Epidermal melanocyte (primary cell): ENCODE measurements around the gene ZBTB22.
"Not testable (repeated sequence)": the region's sequence is repeated elsewhere in the genome, so short reads cannot be mapped to it uniquely, and the experiment has no call there.

Experiments
- DNase-seq: peaks from one replicate; pipeline ENCODE4 v3.0.0; 2011; ENCODE audit warnings: low spot score; ENCODE audit not compliant: insufficient read length

The ZBTB22 gene

DNA sequence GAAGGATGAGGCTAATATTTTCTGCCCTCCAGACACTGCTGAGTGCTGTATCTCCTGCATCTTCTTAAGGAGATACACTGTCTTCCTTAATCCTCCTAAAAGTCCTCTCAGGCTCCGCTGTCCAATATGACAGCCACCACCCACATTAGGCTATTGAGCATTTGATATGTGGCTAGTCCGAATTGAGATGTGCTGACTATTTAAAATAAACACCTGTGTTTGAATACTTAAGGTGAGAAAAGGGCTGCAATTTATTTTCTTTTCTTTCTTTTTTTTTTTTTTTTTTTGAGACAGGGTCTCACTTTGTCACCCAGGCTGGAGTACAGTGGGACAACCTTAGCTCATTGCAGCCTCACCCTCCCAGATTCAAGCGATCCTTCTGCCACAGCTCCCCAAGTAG, 15.7 kb downstream of the ZBTB22 start:
- DNase-seq, result no peak

DNA sequence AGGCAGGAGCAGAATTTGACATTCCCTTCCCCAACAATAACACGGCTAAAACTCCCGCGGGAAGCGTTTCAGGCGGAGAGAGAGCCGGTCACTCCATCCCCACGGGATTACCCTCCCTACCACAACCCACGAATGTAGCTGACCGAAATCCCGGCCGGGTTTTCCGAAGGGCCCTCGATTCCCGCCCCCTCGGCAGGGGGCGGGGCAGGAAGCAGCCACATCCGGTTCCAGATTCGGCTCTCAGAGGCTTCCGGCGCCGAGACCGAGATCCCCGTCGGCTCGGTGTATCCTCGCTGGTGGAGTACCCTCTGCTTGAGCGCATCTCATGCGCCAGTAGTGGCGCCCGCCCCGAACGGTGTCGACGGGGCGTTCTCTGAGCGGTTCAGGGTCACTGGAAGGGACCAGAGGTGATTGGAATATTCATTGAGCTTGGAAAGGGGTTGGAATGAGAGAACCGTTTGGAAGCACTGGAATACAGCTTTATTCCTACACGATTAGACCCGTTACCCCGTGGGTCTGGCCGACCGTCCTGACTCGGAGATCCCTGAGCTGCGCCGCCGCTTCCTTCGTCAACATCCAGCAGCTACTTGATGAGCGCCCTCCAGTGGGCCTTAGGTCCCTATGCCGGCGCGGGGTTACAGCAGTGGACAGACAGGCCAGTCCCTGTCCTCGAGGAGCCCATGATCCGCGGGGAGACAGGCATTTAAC, 18.2 kb downstream of the ZBTB22 start:
- DNase-seq, result peak; percentile 88

DNA sequence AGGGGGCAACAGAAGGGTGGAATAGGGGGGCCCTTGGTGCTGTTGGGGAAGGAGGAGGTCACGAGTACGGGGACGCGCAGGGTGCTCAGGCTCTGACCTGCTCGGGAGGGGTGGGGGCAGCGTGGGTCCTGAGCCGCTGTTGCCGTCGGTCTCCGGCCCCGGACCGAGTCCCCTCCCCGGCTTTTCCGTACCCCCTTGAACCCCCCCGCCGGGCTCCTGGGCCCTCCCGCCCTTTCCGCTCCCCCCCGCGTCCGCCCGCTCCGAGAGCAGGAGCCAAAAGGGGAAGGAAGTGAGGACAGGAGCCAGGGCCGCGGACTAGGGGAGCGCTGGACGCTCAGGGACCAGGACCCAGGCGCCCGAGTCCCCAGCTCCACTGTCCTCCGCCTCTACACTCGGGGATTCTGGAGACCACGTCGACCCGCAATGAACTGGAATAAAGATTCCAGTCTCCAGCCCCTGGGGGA, 18.7 kb downstream of the ZBTB22 start, which contains the start of gene RGL2:
Gene RGL2 (minus strand): TSS at position 170 of the 464 bp plus-strand sequence. CDS start 332 bp downstream, outside the sequence.
- no peak for DNase-seq

DNA sequence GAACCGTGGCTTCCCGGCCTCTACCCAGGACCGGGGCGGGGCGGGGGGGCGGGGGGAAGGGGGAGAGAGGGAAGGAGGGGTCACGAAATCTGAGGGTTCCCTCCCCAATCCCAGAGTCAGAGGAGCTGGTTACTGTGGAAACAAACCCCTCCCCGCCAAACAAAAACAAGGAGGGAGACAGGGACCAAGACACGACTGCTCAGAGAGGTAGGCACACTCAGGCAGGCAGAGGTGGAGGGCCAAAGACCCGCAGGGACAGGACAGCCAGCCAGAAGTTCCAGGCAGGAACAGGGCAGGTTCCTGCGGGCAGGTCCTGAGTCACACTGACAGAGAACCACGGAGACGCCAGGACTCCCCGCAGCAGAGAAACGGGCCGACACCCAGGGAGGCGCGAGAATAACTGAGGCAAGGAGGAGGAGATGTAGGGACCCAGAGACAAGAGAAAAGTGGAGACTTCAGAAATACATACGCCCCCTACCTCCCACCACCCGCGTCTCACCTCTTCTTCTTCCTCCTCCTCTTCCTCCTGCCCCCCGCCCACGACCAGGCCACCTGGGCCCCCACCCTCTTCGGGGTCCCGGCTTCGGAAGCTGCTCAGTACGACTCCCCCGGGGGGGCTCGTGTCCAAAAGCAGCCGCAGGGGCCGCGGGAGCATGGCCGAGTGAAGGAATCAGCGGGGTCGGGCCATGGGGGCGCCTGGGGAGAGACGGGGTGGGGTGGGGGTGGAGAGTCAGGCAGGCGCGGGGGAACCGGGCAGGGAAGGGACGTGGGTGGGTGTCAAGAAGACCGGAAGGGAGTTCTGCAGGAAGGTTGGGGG, 19.4 kb downstream of the ZBTB22 start:
- DNase-seq, result peak; percentile 74

DNA sequence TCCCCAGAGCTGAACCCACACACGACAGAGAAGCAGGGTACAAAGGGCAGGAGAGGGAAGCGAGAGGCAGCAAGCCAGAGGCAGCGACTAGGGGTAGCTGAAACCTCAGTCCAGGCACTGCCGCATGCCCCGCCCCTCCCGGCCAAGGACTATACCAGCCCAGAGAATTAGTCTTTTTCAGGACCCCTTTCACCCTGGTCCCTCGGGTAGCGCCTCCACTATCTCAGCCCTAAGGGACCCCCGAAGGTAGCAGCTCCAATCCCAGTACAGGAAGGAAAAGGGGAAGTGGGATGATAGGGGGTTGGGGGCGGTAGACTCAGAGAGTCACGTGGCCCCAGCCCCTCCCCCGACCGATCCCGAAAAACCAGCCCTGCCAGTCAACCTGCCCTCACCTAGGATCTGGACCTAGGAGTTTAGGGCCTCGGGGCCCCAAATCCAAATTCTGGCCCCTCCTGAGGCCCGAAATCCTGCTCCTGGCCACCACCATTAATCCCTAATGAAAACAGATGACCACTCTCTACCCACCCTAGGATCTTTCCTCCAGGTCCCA, 20.1 kb downstream of the ZBTB22 start:
- no peak for DNase-seq

DNA sequence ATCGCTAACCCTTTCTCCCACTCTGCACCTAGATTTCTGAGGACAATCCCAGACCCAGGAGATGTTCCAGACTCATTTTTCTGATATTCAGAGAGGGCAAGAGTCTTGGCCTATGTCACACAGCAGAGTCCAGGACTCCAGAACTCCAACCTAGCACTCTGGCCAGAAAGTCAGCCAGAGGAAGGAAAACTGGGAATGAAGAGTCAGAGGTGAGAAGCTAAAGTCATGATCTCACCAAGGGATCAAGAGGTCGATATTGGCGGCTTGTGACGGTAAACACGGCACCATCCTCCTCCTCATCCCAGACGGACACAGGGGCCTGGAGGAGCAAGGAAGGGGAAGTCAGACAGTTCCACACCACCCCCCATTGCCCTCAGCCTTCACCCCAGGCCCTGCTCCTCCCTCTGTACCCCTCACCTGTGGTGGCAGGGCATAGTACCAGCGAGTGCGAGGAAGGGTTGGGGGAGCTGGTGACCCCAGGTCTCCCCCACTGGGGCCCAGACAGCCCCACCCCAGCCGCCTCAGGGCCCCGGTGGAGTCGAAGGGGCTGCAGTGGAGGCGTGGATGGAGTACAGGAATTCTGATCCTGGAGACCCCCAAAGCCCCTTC, 20.6 kb downstream of the ZBTB22 start:
- no peak for DNase-seq

DNA sequence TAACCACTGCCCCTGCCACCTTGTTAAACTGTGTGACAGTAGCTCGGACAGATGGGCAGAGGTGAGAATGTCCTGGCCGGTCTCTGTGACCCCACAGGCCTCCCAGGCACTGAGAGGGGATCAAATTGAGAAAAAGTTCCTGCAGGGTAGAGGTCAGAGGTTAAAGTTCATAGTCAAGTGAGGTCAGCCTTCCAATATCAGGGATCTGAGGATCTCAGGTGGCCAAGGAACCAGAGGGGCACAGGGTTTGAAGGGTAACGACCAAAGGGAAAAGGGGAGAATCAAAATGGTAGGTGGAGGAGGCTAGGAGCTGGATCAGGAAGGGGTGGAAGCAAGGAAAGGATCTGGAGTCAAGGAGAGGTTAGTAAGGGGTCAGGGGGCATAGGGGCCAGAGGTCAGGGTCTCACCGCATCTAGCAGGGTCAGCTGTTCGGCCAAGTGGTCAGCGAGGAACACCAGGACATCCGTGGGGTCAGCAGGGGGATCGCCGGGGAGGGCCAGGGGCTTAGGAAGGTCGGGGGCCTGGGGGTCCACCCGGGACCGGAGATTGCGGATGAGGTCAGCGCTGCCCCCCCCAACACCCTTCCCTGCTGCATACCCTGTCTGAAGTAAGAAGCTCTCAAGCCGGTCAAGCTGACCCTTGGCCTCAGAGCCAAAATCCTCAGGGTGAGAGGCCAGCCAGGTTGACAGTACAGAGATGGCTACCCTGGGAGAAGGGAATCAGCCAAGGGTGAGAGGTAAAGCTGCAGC, 21.7 kb downstream of the ZBTB22 start:
- no peak for DNase-seq

DNA sequence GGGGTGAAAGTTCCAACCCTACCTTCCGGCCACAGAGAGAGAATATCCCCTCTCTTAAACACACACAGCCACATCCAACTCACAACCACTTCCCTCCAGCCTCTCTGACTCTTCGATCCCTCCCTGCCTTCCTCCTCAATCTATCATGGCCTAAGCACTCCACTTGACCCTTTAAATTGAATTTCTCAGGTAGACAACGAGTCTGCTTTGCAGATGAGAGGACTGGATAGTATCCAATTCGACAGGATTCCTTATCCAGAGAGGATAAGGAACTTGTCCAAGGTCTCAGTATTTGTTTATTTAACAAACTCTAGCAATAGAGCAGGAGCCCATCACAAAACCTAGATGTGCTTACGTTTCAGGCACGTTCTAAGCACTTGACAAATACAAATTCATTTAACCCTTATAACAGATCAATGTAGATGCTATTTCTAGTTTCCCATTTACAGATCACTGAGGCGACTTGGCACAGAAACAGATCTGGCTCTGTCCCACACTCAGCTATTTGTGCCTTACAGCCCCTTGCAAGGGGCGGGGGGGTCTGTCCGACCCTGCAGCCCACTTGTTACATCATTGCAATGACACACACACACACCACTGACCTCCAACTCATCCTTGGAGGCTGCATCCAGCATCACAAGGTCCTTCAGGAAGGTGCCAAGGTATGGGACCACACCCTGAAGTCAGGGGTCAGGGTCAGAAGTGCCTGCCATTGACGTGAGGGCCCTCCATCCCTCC, 23.3 kb downstream of the ZBTB22 start:
- no peak for DNase-seq

DNA sequence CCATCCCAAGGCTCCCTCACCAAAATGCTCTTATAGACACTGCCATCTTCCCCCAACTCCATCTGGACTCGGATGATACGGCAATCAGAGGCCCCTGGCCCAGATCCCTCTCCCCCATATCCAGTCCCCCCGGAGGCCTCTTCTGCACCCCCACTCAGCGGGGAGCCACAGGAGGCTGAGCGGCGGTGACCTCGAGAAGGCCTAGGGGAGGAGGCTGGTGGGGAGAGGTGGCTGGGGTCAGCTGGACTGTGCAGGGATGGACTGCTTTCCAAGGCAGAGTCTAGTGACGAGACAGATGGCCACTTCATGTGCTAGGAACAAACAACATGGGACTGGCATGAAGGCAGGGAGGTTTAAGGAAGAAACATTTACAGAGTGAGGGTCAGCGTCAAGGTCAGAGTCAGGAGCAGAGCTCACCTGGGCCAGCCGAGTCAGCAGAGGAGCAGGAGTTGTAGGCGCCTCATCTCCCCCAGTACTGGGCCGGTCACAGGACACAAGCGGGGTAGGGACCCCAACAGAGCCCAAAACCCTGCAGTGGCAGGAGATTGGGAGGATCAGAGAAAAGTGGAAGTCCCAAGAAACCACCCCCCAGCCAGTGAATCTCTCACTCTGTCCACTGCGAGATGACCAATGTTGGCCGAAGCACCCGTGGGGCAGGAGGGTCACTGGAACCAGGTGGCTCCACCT, 24.4 kb downstream of the ZBTB22 start:
- no peak for DNase-seq

DNA sequence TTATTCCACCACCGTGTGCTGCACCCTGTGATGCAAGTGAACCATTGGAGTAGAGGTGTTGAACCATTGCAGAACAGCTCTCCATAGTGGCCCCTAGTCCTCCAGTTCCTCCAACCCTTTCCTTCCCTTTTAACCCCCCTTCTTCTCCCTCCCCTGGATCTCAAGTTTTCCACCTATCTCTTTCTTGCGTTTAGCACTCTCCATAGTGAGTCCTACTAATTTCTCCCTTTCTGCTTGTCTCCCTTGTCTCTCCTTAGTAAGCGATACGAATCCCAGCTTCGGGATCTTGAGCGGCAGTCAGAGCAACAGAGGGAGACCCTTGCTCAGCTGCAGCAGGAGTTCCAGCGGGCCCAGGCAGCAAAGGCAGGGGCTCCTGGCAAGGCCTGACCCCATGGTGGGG, 27.1 kb downstream of the ZBTB22 start:
- no peak for DNase-seq

DNA sequence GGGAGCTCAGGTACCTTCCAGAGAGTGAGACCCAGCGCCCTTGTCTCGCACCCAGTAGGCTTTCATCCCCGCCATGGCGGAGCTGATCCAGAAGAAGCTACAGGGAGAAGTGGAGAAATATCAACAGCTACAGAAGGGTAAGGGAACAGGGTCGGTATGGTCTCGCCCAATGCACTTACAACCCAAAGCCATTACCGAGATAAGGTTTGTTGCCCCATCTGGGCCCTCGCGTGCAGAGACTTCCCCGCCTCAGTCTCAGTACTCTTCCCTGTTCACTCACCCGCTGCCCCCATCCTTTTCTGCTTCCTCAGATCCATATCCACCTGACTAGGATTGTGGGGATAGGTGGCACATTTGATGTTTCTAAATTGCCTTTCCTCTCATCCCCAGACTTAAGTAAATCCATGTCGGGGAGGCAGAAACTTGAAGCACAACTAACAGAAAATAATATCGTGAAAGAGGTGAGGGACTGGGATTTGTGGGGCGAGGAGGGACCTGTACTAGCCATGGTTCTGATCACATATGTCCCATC, 27.7 kb downstream of the ZBTB22 start:
- no peak for DNase-seq

DNA sequence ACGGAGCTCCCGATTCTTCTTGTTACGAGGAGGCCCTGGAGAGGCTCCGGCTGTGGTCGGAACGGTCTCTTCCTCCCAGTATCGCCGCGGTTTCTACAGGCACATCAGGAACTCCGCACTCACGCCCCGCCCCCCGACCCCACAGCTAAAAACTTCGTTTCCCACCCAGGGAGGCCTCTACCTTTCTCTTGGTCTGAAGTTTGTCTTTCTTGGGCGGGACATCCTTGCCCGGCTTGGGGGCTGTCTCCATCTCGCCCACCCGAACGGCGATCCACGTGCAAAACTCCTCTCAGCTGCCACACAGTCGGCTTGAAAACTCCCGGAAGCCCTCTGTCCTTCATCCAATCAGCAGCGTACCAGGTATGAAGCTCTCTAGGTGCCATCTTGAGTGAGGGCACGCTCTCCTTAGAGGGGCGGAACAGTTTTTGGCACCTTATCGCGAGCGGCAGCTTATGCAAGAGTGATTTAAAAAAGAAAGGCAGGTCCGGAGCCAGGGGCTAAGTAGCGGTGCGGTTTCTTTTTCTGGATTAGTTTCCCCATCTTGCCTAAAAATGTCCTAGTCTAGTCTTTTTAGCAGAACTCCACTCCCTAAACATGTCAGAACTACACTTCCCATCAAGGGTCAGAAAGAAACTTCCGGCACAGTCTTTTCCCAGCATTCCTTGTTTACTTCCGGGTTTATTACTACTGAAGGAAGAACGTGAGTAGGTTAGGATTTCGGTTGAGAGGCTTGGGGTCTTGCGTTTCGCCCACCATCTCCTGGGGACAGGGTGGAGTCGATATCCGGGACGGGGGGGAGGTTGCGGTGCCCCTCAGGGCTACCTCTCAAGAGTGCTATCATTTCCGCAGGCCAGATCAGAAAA, 28.4 kb downstream of the ZBTB22 start, which contains the start of the genes PFDN6 and WDR46:
Gene PFDN6 (plus strand): TSS at position 681 of the 863 bp plus-strand sequence. CDS start 256 bp downstream, outside the sequence.
Gene WDR46 (minus strand): TSS at position 319 of the 863 bp plus-strand sequence. CDS start 69 bp downstream, at position 250.
- peak; percentile 98 for DNase-seq

DNA sequence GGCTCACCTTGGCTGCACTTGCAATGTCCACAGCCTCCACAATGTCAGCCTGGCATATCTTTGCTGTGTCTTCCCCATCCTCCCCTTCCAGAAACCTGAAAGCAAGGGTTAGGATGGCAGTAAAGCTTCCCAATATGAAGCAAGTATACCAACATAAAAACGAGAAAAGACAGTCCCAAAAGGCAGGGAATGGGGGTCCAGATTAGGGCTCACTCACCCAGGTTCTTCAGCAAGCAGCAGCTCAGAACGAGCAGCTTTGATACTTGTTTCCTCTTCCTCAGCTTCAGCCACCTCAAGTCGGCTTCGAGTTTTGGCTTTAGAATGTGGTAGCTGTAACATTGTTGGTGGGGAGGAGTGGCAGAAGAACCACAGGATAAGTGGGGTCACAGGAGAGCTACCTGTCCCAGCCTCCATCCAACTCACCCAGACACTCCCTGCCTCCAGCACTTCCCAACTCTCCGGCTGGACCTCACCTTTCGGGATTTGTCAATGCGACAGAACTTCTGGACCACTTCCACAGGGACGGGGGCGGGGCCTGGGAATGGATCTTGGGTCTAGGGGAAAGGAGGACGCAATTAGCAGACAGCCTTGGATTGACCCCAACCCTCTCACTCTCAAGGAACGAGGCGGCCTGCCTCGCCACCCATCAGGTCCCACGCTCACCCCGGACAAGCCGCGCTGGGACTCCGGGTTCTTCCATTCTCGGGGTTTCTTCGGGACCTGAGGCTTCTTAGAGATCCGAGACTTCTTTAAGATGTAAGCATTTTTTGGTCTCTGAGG, 29.2 kb downstream of the ZBTB22 start:
- DNase-seq, result no peak

DNA sequence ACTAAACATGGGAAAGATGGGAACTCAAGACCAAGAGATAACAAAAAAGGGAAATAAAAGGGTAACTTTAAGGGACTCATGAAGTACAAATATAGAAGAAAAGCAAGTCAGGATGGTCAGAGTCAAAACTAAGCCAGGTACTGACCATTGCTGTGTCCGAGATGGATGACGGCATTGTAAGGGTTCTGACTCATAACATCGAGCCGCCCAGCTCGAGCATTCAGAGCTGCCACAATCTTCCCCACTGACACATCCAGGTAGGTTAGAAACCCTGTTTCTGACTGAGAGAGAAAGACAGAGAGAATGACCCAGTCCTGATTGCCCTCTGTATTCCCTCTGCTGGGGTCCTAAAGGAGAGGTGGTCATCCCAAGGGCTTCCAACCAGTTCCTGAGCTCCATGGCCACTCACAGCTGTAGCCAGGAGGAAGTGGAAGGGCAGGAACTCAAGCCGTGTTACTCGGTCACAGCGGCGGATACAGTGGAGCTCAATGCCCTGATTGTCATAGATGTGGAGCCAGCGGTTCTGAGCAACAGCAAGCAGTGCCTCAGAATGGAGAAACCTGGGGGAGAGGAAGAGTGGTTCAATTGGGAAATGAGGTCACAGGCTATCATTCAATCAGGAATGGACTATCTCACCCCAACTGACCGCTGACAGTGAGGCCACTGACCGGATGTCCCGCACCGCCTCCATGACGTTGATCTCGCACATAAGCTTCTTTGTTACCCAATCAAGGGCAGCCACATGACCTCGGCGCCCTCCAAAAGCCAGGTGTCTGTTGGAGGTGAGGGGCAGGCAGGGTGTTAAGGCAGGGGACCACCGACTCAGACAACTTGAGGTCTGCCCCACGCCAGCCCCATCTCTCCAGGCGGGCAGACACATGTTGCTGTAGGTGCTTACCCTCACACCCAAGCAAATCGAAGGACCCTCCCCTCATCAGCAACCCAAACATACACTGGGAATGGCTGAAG, 30.3 kb downstream of the ZBTB22 start:
- no peak for DNase-seq

DNA sequence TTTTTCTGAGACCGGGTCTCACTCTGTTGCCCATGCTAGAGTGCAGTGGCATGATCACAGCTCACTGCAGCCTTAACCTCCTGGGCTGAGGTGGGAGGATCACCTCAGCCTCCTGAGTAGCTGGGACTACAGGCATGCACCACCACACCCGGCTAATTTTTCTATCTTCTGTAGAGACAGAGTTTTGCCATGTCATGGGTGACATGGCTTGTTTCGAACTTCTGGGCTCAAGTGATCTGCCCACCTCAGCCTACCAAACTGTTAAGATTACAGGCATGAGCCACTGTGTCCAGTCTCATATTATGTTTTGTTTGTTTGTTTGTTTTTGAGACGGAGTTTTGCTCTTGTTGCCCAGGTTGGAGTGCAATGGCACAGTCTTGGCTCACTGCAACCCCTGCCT, 32.3 kb downstream of the ZBTB22 start:
- not testable (repeated sequence) for DNase-seq

DNA sequence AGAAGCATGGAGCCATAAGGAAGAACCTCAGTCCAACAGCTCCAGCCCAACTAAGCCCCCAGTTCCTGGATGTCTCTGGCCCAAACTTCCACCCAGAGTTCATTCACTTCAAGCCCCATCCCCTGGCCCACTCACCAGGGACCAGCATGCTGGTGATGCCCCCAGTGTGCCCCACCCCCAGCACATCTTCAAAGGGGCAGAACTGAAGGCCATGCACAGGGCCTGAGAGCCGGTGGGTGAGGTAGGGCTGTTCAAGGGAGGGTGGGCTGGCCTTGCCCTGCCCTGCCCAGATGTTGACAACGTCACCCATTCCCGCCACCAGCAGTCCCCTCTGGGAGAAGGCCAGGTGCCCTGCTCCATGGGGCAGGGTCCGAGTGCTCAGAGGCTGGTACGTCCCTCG, 37.0 kb downstream of the ZBTB22 start:
- no peak for DNase-seq
